GM12892 (cell line): ENCODE measurements around the gene URI1.

ENCODE experiments used
- POLR2A ChIP-seq: IDR thresholded peaks from 2 replicates; pipeline ENCODE4 v1.6.1; 2011; ENCODE audit warnings: low read depth, low read length, control low read depth
- POLR2AphosphoS5 ChIP-seq: IDR thresholded peaks from 2 replicates; pipeline ENCODE4 v1.6.1; 2011; ENCODE audit warnings: low read depth, low read length, control low read depth

GRCh38 chr19:30061223-30062064 lies 119.4 kb downstream of the URI1 start:
- no peak for TF ChIP-seq POLR2A
- no peak for TF ChIP-seq POLR2AphosphoS5
